ENCODE measurements around the gene SV2A.
"Not testable (repeated sequence)": the region's sequence is repeated elsewhere in the genome, so short reads cannot be mapped to it uniquely, and the experiment has no call there.

Gene SV2A

DNA sequence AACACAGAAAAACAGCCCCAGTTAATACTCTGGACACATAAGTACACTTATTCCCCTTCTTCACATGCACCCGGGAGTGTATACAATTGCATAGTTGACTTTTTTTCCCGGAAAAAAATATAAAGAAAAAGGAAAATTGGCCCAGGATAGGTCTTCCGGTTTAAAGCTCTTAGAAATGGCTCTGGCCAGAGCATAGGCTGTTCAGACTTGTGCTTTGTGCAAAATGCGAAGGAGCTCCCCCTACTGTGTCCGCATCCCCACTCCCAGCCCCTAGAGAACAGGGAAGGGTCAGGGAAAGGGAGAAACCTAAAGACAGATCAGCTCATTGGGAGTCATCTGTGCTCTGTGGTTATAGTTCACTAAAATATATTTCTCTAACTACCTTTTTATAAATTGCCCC lies 24.6 kb upstream of the SV2A start:
- WGBS, 2 experiments (ENCODE audit: insufficient coverage in 2 of 2), result 46% methylated on average over 3 of the region's 5 CpGs; no CpG with 5 or more reads in 1 of the 2 experiments
- Histone ChIP-seq H3K9me3 (ENCODE audit: control insufficient read depth, low read length) (no peaks in the 10 kb centered on the region), H3K36me3 (ENCODE audit: control insufficient read depth, insufficient read depth, low read length) (peaks cover 33% of the 10 kb centered on the region), H3K4me3 (ENCODE audit: extremely low read depth, insufficient read depth, low read length, poor library complexity, severe bottlenecking) (no peak overlapping the region), H3K27ac (ENCODE audit: low read depth, low read length, severe bottlenecking) (no peak overlapping the region), H3K4me1 (ENCODE audit: control insufficient read depth, insufficient read depth, low read length, poor library complexity, severe bottlenecking) (peaks cover 27% of the 10 kb centered on the region)

- no peak overlapping the region for H3K4me3 ChIP-seq (ENCODE audit: extremely low read depth, insufficient read depth, low read length, poor library complexity, severe bottlenecking)
- WGBS, 2 experiments (ENCODE audit: insufficient coverage in 2 of 2), result 52 to 65% methylated on average over 2 of the region's 3 CpGs
- H3K4me1 ChIP-seq (ENCODE audit: control insufficient read depth, insufficient read depth, low read length, poor library complexity, severe bottlenecking), result peaks cover 39% of the 10 kb centered on the region
- H3K27ac ChIP-seq (ENCODE audit: low read depth, low read length, severe bottlenecking), result peak overlapping the region; percentile 24
- no peaks in the 10 kb centered on the region for H3K9me3 ChIP-seq (ENCODE audit: control insufficient read depth, low read length)
- H3K36me3 ChIP-seq (ENCODE audit: control insufficient read depth, insufficient read depth, low read length), result peaks cover 22% of the 10 kb centered on the region
These were observed 22.8 kb upstream of the SV2A start for GRCh38 chr1:149940427-149940826.

GRCh38 chr1:149938668-149939003 lies 21.0 kb upstream of the SV2A start:
- Histone ChIP-seq H3K4me1 (ENCODE audit: control insufficient read depth, insufficient read depth, low read length, poor library complexity, severe bottlenecking) (peaks cover 39% of the 10 kb centered on the region), H3K27ac (ENCODE audit: low read depth, low read length, severe bottlenecking) (peak overlapping the region; percentile 92), H3K4me3 (ENCODE audit: extremely low read depth, insufficient read depth, low read length, poor library complexity, severe bottlenecking) (peak overlapping the region; percentile 14)
- not testable (repeated sequence) for H3K9me3 ChIP-seq (ENCODE audit: control insufficient read depth, low read length); H3K36me3 ChIP-seq (ENCODE audit: control insufficient read depth, insufficient read depth, low read length)
- 15 to 34% methylated on average over 6 to 7 of the region's 13 CpGs for WGBS, 2 experiments (ENCODE audit: insufficient coverage in 2 of 2)

DNA sequence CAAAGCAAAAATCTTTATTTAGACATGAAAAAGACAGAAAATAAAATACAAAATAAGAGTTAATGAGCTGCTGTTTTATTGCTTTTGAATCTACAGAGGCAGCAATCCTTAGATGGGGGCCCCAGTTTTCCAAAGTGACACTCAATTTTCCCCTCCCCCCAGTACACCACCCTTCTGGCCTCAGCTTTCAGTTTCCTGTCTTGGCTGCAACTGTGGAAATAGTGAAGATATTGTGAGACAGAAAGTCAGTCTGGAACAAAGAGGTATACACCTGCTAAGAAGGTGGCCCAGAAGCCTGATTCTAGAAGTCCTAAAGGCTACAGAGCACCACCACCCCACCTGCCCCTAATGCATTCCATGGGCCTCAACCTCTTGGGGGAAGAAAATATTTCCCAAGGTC lies 20.1 kb upstream of the SV2A start:
- Histone ChIP-seq H3K27ac (ENCODE audit: low read depth, low read length, severe bottlenecking) (no peak overlapping the region), H3K36me3 (ENCODE audit: control insufficient read depth, insufficient read depth, low read length) (no peaks in the 10 kb centered on the region), H3K4me1 (ENCODE audit: control insufficient read depth, insufficient read depth, low read length, poor library complexity, severe bottlenecking) (peaks cover 39% of the 10 kb centered on the region), H3K9me3 (ENCODE audit: control insufficient read depth, low read length) (no peaks in the 10 kb centered on the region), H3K4me3 (ENCODE audit: extremely low read depth, insufficient read depth, low read length, poor library complexity, severe bottlenecking) (no peak overlapping the region)

DNA sequence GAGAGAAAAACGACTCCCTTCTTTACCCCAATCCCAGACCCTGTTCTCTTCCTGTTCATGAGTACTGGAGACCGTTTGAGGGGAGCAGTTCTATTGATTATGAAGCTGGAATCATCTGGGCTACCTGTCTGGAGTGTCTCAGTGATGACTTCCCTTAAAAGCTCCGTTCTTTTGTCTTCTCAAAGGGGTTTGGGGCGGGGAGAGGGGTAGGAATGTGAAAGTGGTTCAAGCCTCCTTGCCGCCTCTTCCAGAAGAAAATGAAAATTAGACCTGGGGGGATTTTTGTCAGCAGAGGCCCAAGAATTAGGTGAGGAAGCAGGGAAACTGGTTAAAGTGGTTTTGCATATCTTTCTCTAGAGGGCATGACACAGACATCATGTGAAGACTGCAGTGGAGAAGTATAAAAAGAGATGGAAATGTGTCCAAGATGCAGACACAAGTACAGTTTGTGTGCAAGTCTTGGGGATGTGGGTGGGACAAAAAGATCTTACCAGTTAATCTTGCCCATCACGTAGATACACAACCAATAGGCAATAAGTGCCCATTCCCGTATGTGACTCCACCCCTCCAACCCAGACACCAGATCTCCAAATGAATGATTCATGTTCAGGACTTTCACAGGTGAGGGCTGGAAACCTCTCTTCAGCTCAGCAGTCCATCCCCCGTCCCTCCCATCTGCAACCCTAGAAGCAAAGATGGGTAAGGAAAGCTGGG lies 19.5 kb upstream of the SV2A start:
- WGBS, 2 experiments (ENCODE audit: insufficient coverage in 2 of 2), result 20 to 38% methylated on average over 4 to 5 of the region's 8 CpGs
- Histone ChIP-seq H3K27ac (ENCODE audit: low read depth, low read length, severe bottlenecking) (no peak overlapping the region), H3K9me3 (ENCODE audit: control insufficient read depth, low read length) (no peaks in the 10 kb centered on the region), H3K4me1 (ENCODE audit: control insufficient read depth, insufficient read depth, low read length, poor library complexity, severe bottlenecking) (peaks cover 39% of the 10 kb centered on the region), H3K36me3 (ENCODE audit: control insufficient read depth, insufficient read depth, low read length) (no peaks in the 10 kb centered on the region), H3K4me3 (ENCODE audit: extremely low read depth, insufficient read depth, low read length, poor library complexity, severe bottlenecking) (peak overlapping the region; percentile 43)

DNA sequence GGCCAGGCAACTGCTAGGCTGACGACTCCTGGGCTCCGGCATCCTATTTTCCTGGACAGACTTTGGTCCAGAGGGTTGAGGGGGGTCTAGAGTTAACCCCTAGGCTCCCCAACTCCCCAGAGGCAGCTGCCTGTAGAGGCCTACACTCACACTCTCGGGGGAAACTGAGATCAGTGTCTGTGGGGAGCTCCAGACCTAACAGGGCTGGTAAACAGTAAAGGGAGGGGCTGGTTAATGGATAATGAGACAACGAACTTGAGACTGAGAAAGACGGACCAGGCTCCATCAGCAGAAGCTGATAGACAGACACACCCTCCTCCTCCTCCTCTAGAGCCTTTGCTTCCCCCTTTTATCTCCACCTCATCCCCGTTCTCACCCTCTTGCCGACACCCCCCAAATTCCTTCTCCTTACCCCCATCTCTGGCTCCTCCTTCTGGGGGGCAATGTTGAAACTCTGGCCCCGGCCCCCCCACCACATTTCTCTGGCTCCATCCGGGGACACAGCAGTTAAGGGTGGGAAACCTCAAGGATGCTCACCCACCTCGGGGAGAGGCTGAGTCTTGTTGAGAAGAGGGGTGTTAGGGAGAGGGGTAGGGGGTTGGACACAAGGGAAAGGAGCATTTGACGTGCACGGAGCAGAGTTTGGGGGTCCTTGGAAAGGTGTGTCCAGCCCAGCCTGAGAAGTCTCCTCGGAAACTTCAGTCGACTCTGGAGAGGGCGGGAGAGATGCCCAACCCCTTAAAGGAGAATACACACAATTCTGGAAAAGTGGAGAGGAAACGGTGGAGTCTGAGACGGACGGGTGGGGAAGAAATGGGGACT lies 18.7 kb upstream of the SV2A start, which contains the start of gene MTMR11:
Gene MTMR11 (minus strand): TSS at position 710 of the 822 bp plus-strand sequence. CDS start 232 bp downstream, at position 478.
- peaks cover 43% of the 10 kb centered on the region for H3K4me1 ChIP-seq (ENCODE audit: control insufficient read depth, insufficient read depth, low read length, poor library complexity, severe bottlenecking)
- WGBS, 2 experiments (ENCODE audit: insufficient coverage in 2 of 2), result 29 to 40% methylated on average over 5 to 6 of the region's 18 CpGs
- no peaks in the 10 kb centered on the region for H3K36me3 ChIP-seq (ENCODE audit: control insufficient read depth, insufficient read depth, low read length)
- peak within 1 kb of the TSS; percentile 43 for H3K4me3 ChIP-seq (ENCODE audit: extremely low read depth, insufficient read depth, low read length, poor library complexity, severe bottlenecking)
- no peak within 1 kb of the TSS for H3K27ac ChIP-seq (ENCODE audit: low read depth, low read length, severe bottlenecking)
- no peaks in the 10 kb centered on the region for H3K9me3 ChIP-seq (ENCODE audit: control insufficient read depth, low read length)

DNA sequence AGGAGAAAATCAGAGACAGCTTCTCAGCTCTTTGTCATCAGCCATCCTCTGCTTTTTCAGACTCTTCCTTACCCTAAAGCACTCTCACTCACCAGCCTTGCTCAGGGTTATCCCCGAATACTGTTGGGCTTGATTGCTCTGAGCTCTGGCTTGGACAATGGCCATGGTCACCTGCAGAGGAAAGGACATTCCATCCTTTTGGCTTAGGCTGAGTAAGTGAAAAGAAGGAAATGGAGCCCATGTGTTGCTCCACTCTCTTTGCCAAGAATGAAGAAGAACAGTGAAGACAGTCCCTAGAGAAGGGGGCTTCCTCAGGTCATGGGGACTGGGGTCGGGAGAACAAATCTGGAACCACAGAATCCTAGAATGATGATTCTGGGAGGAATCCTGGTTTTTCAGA lies 16.7 kb upstream of the SV2A start:
- no peaks in the 10 kb centered on the region for H3K9me3 ChIP-seq (ENCODE audit: control insufficient read depth, low read length)
- H3K27ac ChIP-seq (ENCODE audit: low read depth, low read length, severe bottlenecking), result no peak overlapping the region
- H3K36me3 ChIP-seq (ENCODE audit: control insufficient read depth, insufficient read depth, low read length), result no peaks in the 10 kb centered on the region
- WGBS, 2 experiments (ENCODE audit: insufficient coverage in 2 of 2), result 92 to 94% methylated on average over 2 of the region's 2 CpGs
- H3K4me3 ChIP-seq (ENCODE audit: extremely low read depth, insufficient read depth, low read length, poor library complexity, severe bottlenecking), result no peak overlapping the region
- peaks cover 36% of the 10 kb centered on the region for H3K4me1 ChIP-seq (ENCODE audit: control insufficient read depth, insufficient read depth, low read length, poor library complexity, severe bottlenecking)

DNA sequence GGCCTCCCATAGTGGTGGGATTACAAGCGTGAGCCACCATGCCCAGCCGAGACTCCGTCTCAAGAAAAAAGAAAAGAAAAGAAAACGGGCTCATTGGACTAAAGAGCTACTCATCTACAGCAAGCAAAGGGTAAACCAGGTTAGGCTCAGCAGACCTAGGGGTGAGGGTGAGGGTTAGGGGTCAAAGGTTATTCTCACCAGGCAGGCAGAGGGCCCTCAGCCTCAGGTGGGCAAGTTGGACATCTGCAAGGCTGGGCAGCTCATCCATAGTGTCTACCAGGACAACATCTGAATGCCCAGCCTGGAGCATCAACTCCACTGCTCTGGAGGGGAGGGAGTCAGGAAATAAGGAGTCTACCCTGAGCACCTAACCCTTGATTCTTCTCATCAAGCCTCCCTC lies 15.6 kb upstream of the SV2A start:
- 80 to 97% methylated on average over 1 to 4 of the region's 4 CpGs for WGBS, 2 experiments (ENCODE audit: insufficient coverage in 2 of 2)
- Histone ChIP-seq H3K9me3 (ENCODE audit: control insufficient read depth, low read length) (no peaks in the 10 kb centered on the region), H3K36me3 (ENCODE audit: control insufficient read depth, insufficient read depth, low read length) (no peaks in the 10 kb centered on the region), H3K4me1 (ENCODE audit: control insufficient read depth, insufficient read depth, low read length, poor library complexity, severe bottlenecking) (peaks cover 41% of the 10 kb centered on the region), H3K4me3 (ENCODE audit: extremely low read depth, insufficient read depth, low read length, poor library complexity, severe bottlenecking) (no peak overlapping the region), H3K27ac (ENCODE audit: low read depth, low read length, severe bottlenecking) (no peak overlapping the region)

GRCh38 chr1:149932474-149932873 lies 14.8 kb upstream of the SV2A start:
- Histone ChIP-seq H3K4me3 (ENCODE audit: extremely low read depth, insufficient read depth, low read length, poor library complexity, severe bottlenecking) (no peak overlapping the region), H3K36me3 (ENCODE audit: control insufficient read depth, insufficient read depth, low read length) (no peaks in the 10 kb centered on the region), H3K9me3 (ENCODE audit: control insufficient read depth, low read length) (no peaks in the 10 kb centered on the region), H3K27ac (ENCODE audit: low read depth, low read length, severe bottlenecking) (no peak overlapping the region), H3K4me1 (ENCODE audit: control insufficient read depth, insufficient read depth, low read length, poor library complexity, severe bottlenecking) (peaks cover 36% of the 10 kb centered on the region)
- 83 to 93% methylated on average over 7 of the region's 8 CpGs for WGBS, 2 experiments (ENCODE audit: insufficient coverage in 2 of 2)

- H3K9me3 ChIP-seq (ENCODE audit: control insufficient read depth, low read length), result no peaks in the 10 kb centered on the region
- 93 to 94% methylated on average over 11 of the region's 13 CpGs for WGBS, 2 experiments (ENCODE audit: insufficient coverage in 2 of 2)
These were observed 13.7 kb upstream of the SV2A start for GRCh38 chr1:149931212-149931790.

More at GRCh38 chr1:149931212-149931790, 13.7 kb upstream of the SV2A start:
- Histone ChIP-seq H3K4me1 (ENCODE audit: control insufficient read depth, insufficient read depth, low read length, poor library complexity, severe bottlenecking) (peaks cover 30% of the 10 kb centered on the region), H3K4me3 (ENCODE audit: extremely low read depth, insufficient read depth, low read length, poor library complexity, severe bottlenecking) (no peak overlapping the region), H3K27ac (ENCODE audit: low read depth, low read length, severe bottlenecking) (no peak overlapping the region), H3K36me3 (ENCODE audit: control insufficient read depth, insufficient read depth, low read length) (peaks cover 6% of the 10 kb centered on the region)

All from mesodermal cell (in vitro differentiated cells).